Stimulated activated CD8-positive, alpha-beta memory T cell treated with anti-CD3 and anti-CD28 coated beads, Interleukin-15, amount 100 ng/mL, for 48 hours (primary cell): ENCODE data around the gene FALEC.
"Not testable (repeated sequence)": the region's sequence is repeated elsewhere in the genome, so short reads cannot be mapped to it uniquely, and the experiment has no call there.

Experiments used
- DNase-seq, 2 donors: peaks; one replicate each; pipeline ENCODE4 v3.0.0-alpha.2; 2020; ENCODE audit warnings: low read depth in 2 of 2

Gene FALEC

GRCh38 chr1:150574260-150575071 is 58.9 kb downstream of the FALEC start:
- DNase-seq: no peak

- no peak for DNase-seq
These were observed 59.5 kb downstream of the FALEC start for GRCh38 chr1:150575072-150575489.

- no peak for DNase-seq
These were observed 60.2 kb downstream of the FALEC start for GRCh38 chr1:150575518-150576366.

DNA sequence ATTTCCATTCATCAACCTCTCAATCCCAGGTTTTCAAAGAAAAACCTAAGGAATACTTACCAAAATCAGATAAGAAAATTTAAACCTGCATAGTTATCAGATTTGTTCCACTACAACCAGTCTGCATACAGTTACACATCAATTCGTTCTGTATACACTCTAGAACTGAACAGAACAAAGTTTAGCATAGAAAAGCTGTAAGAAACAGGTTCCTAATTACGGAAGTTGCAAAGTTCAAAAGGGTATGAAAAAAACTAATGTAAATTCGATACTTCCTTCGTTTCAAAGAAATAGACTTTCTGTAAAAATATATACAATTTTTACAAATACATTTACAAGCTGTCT is 60.8 kb downstream of the FALEC start:
- no peak for DNase-seq

GRCh38 chr1:150576794-150577556 is 61.4 kb downstream of the FALEC start:
- no peak for DNase-seq

DNA sequence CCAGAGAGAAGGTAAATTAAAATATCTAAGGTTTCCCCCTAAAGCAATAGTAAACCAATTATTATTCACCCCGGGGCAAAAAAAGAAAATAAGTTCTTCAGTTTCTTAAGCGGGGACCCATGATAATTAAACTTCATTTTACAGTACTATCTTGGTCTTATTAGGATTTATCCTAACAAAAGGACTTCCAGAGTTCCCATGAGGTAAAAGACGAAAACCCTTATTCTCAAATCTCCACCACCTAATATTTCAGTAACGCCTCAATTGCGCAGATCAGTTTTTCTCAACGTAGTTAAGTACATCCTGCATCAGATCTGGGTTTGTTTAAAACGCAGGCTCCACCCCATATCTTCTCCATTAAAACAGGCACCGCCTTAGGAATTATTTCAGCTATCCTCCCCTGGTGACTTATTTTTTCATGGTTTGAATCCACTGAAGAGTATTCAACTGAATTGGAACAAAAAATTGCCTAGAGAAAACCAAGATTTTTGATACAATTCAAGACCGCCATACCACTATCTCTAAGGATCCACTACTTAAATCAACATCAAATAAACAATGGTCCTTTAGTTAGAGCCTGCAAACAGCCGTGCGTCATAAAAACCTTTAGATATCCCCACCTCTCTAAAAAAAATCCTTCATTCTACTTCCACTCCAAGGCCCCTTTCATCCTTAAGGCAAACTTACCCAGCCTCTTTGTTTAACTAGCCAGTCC is 62.2 kb downstream of the FALEC start:
- no peak for DNase-seq

- DNase-seq: peak in 1 of 2 donors; percentile 56
These were observed 62.9 kb downstream of the FALEC start for GRCh38 chr1:150578272-150579109.

DNA sequence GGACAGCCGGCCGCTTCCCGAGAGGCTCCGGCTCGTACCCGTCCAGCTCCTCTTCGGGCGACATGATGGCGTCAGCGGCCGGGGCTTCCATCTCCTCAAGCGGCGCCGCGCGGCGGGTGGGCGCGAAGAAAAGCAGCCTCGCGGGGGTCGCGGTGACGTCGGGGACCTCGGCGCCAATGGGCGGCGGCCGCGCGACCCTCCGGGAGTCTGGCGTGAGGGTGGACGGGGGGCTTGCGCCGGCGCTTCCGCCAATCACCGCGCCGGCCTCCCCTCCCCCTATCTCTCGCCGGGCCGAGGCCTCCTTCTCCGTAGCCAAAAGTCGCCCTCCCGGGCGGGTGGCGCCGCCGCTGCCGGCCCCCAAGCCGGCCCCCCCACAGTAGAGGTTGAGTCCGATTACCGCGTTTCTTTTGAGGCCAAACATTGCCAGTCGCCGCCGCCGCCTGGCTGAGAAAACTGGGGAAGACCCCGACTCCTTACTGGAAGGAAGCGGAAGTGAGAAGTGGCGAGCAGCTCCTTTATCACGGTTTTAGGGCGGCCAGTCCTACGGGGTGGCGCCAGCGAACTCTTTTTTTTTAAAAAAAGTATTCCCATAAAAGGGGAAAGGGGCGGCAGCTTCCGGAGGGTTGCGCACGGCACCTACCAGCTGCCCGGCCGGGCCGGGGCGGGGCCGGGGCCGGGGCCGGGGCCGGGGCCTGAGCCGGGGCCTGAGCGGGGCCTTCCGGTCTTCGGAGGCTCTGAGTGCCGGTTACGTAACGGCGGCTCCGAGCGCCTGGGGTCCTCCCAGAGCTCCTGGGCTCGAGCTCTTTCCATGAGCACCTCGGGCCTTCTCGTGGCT is 63.8 kb downstream of the FALEC start, which contains the start of gene MCL1:
Gene MCL1 (minus strand): TSS at position 501 of the 835 bp plus-strand sequence. CDS start 80 bp downstream, at position 421.
- peak; percentile 85 to 87 for DNase-seq

- DNase-seq: no peak
These were observed 64.5 kb downstream of the FALEC start for GRCh38 chr1:150579945-150580642.

GRCh38 chr1:150580966-150581365 is 65.4 kb downstream of the FALEC start:
- DNase-seq: not testable (repeated sequence)

GRCh38 chr1:150581437-150581836 is 65.9 kb downstream of the FALEC start:
- not testable (repeated sequence) for DNase-seq

DNA sequence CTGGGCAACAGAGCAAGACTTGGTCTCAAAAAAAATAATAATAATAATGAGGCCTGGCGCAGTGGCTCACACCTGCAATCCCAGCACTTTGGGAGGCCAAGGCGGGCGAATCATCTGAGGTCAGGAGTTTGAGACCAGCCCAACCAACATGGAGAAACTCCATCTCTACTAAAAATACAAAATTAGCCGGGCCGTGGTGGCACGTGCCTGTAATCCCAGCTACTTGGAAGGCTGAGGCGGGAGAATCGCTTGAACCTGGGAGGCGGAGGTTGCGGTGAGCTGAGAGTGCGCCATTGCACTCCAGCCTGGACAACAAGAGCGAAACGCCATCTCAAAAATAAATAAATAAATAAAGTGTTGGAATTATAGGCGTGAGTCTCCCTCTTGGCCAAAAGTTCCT is 66.4 kb downstream of the FALEC start:
- DNase-seq: not testable (repeated sequence)

DNA sequence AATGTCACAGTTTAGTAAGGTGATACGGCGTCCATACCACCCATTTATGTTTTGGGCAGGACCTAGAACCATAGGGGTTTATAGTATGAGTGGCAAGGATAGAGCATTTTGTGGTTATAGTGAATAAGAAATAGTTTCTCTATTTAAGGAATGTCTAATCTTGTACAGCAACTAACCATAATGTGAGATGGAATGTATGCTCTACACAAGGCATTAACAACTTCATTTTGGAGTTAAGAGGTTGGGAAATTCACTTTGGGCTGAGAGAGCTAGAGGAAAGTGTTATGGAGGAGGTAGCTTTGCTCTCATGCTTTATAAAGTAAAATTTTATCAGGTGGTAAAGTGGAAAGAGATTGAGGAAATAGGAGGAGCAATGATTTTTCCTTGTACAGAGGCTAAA is 66.8 kb downstream of the FALEC start:
- DNase-seq: no peak
